Effector memory CD8-positive, alpha-beta T cell (primary cell): ENCODE results near the gene CEP95.

ENCODE experiments used
- ATAC-seq: fragments of 150-1000 bp; cut with Tn5 transposase; replicated peaks from 2 replicates; pipeline ENCODE4 v1.10.0; 2021; ENCODE audit warnings: mild to moderate bottlenecking, moderate library complexity
- DNase-seq, 3 experiments: peaks; one replicate each; pipeline ENCODE4 v3.0.0; 2021
- H3K27ac Mint-ChIP-seq, 2 donors: one replicate each; pipeline ENCODE4 v1.8.0; 2022; ENCODE audit warnings: mild to moderate bottlenecking in 2 of 2, mixed read lengths in 2 of 2, moderate library complexity in 2 of 2
- H3K27me3 Mint-ChIP-seq, 2 donors: one replicate each; pipeline ENCODE4 v1.8.0; 2022; ENCODE audit warnings: mixed read lengths in 2 of 2
- H3K36me3 Mint-ChIP-seq: one replicate; pipeline ENCODE4 v1.8.0; 2022; ENCODE audit warnings: mild to moderate bottlenecking, moderate library complexity, mixed read lengths; ENCODE audit not compliant: insufficient read depth
- H3K4me1 Mint-ChIP-seq, 2 donors: one replicate each; pipeline ENCODE4 v1.8.0; 2022; ENCODE audit warnings: low read depth in 2 of 2, mixed read lengths in 2 of 2
- H3K4me3 Mint-ChIP-seq, 2 donors: one replicate each; pipeline ENCODE4 v1.8.0; 2022; ENCODE audit warnings: mild to moderate bottlenecking in 2 of 2, mixed read lengths in 2 of 2, moderate library complexity in 2 of 2
- H3K9me3 Mint-ChIP-seq, 2 donors: one replicate each; pipeline ENCODE4 v1.8.0; 2022; ENCODE audit warnings: mixed read lengths in 2 of 2

The CEP95 gene

DNA sequence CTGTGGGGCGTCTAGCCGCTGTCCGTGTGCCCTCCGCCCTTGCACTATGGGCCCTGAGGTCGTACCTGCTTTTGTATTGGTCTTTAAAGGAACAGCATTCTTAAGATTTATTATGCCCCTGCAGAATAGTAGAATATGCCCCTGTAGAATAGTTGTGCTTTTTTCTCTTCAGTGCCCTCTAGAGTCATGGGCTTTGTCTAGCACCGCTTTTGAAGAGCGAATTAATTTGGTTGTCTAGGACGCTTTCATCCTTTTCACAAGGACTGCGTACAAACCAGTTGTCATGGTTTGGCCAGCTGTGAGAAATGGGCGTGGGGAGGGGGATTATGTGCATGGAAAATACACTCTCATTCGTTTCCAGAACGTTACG is 621 bp downstream of the CEP95 start:
- H3K9me3 Mint-ChIP-seq: no peaks in the 10 kb centered on the region
- H3K4me3 Mint-ChIP-seq: peak overlapping the region; percentile 98 to 99
- H3K4me1 Mint-ChIP-seq: peaks cover 31 to 43% of the 10 kb centered on the region in 2 donors
- ATAC-seq (peak; percentile 37), DNase-seq (peak in 1 of 3 experiments; percentile 32)
- no peaks in the 10 kb centered on the region for H3K27me3 Mint-ChIP-seq
- peak overlapping the region; percentile 99 for H3K27ac Mint-ChIP-seq
- peaks cover 75% of the 10 kb centered on the region for H3K36me3 Mint-ChIP-seq

DNA sequence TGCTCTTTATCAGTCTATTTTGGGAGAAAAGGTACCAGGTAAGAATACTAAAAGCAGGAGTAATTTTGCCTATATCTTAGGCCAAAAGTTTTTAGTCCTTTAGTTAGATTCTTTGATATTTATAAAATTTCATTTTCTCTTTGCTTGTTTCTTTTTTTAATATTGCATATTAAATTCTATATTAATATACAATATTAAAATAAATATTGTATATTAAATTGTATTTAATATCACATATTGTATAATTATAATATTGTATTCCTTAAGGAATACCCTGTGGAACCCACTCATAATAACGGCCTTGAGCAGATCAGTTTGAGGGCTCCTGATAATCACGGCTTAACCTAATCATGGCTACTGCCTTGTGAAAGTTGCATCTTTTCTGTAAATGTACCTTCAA is 1.9 kb downstream of the CEP95 start:
- Mint-ChIP-seq H3K36me3 (peaks cover 73% of the 10 kb centered on the region), H3K4me3 (peak overlapping the region; percentile 25 to 98), H3K4me1 (peaks cover 22 to 37% of the 10 kb centered on the region in 2 donors), H3K9me3 (no peaks in the 10 kb centered on the region), H3K27me3 (no peaks in the 10 kb centered on the region), H3K27ac (peak overlapping the region in 1 of 2 donors; percentile 76)
- no peak for ATAC-seq
- DNase-seq: no peak

DNA sequence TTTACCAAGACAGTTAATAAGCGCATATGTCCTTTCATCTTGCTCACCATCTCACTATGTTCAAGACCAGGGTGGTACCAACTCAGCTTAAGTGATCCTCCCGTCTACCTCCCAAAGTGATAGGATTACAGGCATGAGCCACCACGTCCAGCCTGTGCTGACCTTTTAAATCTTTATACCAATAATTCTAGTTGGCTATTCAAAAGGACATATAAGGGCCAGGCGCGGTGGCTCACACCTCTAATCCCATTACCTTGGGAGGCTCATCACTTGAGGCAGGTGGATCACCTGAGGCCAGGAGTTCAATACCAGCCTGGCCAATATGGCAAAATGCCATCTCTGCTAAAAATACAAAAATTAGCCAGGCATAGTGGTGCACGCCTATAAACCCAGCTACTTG is 2.4 kb downstream of the CEP95 start:
- ATAC-seq (no peak), DNase-seq (no peak)
- Mint-ChIP-seq H3K36me3 (peaks cover 73% of the 10 kb centered on the region), H3K27me3 (no peaks in the 10 kb centered on the region), H3K27ac (no peak overlapping the region), H3K4me3 (peak overlapping the region; percentile 25 to 37), H3K4me1 (peaks cover 22 to 35% of the 10 kb centered on the region in 2 donors), H3K9me3 (no peaks in the 10 kb centered on the region)

DNA sequence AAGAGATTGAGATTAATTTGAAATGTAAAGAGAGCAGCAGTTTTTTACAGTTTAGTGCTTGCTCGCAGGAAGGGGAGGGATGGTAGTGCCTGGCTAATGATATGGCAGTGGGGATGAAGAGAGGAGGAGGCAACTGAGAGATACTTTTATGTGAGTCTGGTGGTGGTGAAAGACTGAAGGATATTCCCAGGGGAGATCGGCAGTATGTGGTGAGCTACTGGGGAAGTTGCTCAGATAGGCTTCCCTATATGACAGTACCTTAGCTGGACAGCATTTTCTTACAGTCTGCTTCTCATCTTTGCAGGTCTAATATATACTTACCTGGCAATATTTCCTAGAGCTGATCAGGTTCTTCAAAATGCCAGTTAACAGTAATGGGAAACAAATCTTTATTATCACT is 8.6 kb downstream of the CEP95 start:
- peak overlapping the region in 1 of 2 donors; percentile 15 for H3K27ac Mint-ChIP-seq
- no peaks in the 10 kb centered on the region for H3K27me3 Mint-ChIP-seq
- ATAC-seq (no peak), DNase-seq (no peak)
- H3K9me3 Mint-ChIP-seq: no peaks in the 10 kb centered on the region
- peaks cover 7 to 18% of the 10 kb centered on the region in 2 donors for H3K4me1 Mint-ChIP-seq
- no peak overlapping the region for H3K4me3 Mint-ChIP-seq
- peaks cover 81% of the 10 kb centered on the region for H3K36me3 Mint-ChIP-seq

DNA sequence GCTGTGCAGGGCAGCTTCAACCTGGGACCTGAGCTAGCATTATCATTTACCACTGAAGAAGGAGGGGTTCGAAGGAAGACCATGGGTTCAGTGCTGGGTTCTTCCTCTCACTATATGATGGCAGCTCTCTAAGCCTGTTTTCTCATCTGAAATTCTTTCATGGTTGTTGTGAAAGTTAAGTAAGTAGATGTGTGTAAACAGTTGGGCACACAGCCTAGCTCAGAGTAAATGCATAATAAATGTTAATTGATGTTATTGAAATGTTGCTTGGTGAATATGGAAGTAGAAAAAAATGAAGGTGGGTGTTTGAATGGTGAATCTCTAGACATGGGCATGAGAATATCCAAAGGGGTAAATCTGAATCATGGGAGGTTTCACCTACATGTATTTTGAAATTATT is 9.1 kb downstream of the CEP95 start:
- no peaks in the 10 kb centered on the region for H3K9me3 Mint-ChIP-seq
- peaks cover 76% of the 10 kb centered on the region for H3K36me3 Mint-ChIP-seq

DNA sequence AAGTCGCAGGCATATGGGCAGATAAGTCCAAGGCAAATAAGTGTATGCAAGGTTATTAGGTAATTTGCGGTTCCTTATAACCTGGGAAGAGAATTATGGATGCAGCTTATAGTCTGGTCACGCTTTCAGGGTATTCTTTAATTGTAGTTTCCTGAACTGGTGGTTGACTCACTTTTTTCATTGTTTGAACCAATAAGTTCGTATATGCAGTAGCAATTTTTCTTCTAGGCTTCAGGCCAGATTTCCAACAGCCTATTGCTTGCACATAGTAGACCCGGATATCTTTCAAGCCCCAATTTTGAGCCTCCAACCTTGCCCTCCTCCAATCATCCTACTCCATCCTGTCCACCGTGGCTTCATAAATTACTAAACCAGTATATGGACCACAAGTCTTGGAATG is 12.8 kb downstream of the CEP95 start:
- Mint-ChIP-seq H3K4me1 (peaks cover 7 to 11% of the 10 kb centered on the region in 2 donors), H3K9me3 (no peaks in the 10 kb centered on the region), H3K4me3 (no peak overlapping the region), H3K27ac (no peak overlapping the region), H3K36me3 (peaks cover 78% of the 10 kb centered on the region), H3K27me3 (no peaks in the 10 kb centered on the region)
- ATAC-seq (no peak), DNase-seq (no peak)

More for the DNA sequence above, 9.1 kb downstream of the CEP95 start:
- Mint-ChIP-seq H3K27ac (peak overlapping the region in 1 of 2 donors; percentile 15), H3K4me3 (no peak overlapping the region), H3K4me1 (peaks cover 7 to 18% of the 10 kb centered on the region in 2 donors), H3K27me3 (no peaks in the 10 kb centered on the region)
- DNase-seq (no peak), ATAC-seq (no peak)

DNA sequence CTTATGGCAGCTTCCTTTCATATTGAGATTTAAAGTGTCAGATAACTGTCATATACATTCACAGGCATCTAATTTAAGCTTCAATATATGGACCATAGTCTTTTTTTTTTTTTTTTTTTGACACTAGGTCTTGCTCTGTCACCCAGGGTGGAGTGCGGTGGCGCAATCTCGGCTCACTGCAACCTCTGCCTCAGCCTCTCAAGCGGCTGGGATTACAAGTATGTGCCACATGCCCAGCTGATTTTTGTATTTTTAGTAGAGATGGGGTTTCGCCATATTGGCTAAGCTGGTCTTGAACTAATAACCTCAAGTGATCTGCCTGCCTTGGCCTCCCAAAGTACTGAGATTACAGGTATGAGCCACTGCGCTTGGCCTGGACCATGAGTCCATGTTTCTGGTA is 13.6 kb downstream of the CEP95 start:
- H3K27ac Mint-ChIP-seq: no peak overlapping the region
- no peaks in the 10 kb centered on the region for H3K9me3 Mint-ChIP-seq
- DNase-seq (no peak), ATAC-seq (no peak)
- no peak overlapping the region for H3K4me3 Mint-ChIP-seq
- H3K27me3 Mint-ChIP-seq: no peaks in the 10 kb centered on the region
- H3K4me1 Mint-ChIP-seq: peaks cover 2 to 6% of the 10 kb centered on the region in 2 donors
- peaks cover 78% of the 10 kb centered on the region for H3K36me3 Mint-ChIP-seq

DNA sequence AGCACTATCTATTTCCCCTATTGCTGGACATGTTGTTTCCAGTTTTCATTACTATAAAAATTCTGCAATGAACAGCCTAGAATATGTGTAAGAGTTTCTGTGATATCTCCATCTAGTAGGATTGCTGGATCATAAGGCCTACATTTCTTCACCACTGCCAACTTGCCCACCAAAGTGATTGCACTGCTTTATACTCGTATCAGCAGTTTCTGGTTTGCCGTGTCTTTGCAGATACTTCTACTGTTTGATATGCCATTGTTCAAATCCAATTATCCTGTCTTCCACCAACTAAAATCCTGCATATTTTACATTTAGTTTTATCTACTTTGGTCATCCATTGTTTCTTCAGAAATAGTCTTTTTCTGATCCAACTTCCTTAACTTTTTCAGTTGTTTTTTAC is 21.1 kb downstream of the CEP95 start:
- DNase-seq (no peak), ATAC-seq (no peak)
- no peak overlapping the region for H3K4me3 Mint-ChIP-seq
- peaks cover 2 to 5% of the 10 kb centered on the region in 2 donors for H3K4me1 Mint-ChIP-seq
- H3K27ac Mint-ChIP-seq: peak overlapping the region in 1 of 2 donors; percentile 30
- peaks cover 96% of the 10 kb centered on the region for H3K36me3 Mint-ChIP-seq
- H3K27me3 Mint-ChIP-seq: no peaks in the 10 kb centered on the region
- H3K9me3 Mint-ChIP-seq: no peaks in the 10 kb centered on the region

DNA sequence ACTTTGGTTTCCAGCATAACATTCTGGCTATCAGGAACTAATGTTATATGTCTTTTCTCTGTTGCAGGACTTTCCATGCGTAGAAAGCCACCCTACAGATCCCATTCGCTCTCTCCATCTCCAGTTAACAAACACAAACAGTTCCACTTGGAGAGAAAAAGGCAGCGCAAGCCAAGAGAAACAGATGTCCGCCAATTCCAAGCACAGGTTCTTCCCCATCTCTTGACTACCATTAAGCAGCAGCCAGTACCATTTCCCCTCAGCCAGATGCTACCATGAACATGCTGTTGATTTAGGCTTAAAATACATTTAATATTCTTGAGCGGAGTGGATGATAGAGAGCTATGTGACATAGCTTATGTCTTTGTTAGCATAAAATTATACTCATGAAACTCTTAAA is 22.4 kb downstream of the CEP95 start:
- Mint-ChIP-seq H3K9me3 (no peaks in the 10 kb centered on the region), H3K36me3 (peaks cover 94% of the 10 kb centered on the region), H3K27ac (no peak overlapping the region), H3K4me1 (peaks cover 2 to 5% of the 10 kb centered on the region in 2 donors), H3K4me3 (no peak overlapping the region), H3K27me3 (no peaks in the 10 kb centered on the region)
- DNase-seq (no peak), ATAC-seq (no peak)

DNA sequence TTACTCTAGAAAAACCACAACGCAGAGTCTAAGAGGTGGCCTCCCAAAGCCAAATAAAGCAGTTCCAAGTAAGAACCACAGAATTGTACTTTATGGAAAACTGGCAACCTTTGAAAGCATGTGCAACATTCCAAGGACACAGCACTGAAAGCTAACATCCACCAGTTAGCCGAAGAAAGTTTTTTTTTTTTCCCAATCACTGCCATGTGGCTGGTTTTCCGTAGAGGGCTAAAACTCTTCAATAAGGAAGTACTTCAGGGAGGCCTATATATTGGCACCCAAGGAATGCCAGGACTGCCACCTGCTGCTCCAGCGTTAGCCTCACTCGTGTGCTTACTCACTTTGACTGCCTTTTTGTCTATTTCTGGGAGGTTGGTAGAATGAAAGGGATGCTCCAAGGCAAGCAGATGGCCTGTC is 25.2 kb downstream of the CEP95 start:
- Mint-ChIP-seq H3K4me3 (no peak overlapping the region), H3K36me3 (peaks cover 90% of the 10 kb centered on the region), H3K4me1 (peaks cover 2 to 5% of the 10 kb centered on the region in 2 donors), H3K9me3 (no peaks in the 10 kb centered on the region), H3K27ac (no peak overlapping the region), H3K27me3 (no peaks in the 10 kb centered on the region)
- DNase-seq: no peak
- ATAC-seq: no peak

DNA sequence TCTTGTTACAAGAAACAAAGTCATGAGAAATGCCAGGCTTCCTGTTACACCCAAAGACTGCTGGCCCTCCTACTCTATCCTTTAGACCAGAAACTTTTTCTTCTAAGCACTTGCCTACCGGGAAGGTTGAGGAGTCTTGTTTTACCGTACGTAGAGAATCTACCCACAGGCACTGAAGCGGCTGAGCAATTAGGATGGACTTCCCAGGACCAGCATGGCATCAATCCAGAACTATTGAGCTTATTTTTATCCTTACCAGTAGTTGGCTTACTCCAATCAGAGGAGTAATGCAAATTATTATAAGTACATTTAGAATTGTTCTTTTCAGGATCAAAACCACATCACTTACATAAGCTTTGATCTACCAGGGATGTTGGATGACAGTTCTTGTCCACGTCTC is 25.6 kb downstream of the CEP95 start:
- Mint-ChIP-seq H3K4me3 (no peak overlapping the region), H3K36me3 (peaks cover 90% of the 10 kb centered on the region), H3K4me1 (peaks cover 2 to 5% of the 10 kb centered on the region in 2 donors), H3K27me3 (no peaks in the 10 kb centered on the region), H3K27ac (peak overlapping the region in 1 of 2 donors; percentile 65), H3K9me3 (no peaks in the 10 kb centered on the region)
- ATAC-seq (no peak), DNase-seq (no peak)

DNA sequence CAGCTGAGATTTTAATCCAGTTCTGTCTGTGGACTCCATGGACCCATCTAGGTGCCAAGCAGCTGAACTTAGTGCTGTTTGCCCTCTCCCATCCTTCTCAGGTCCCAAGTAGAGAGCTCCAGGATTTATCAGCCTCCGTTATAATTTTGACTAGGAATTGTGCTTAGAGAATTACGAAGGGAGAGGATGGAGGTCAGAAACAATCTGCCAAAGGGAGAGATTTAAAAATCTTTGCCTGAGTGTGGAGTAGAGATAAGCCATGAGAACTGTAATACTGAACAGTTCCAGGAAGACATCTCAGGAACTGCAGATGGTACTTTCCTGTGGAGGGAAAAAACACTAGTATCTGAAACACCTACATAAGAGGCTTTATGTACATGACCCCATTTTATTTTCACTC is 27.0 kb downstream of the CEP95 start:
- peak overlapping the region; percentile 50 to 65 for H3K27ac Mint-ChIP-seq
- ATAC-seq (no peak), DNase-seq (no peak)
- peaks cover 2% of the 10 kb centered on the region in 2 donors for H3K4me1 Mint-ChIP-seq
- peaks cover 85% of the 10 kb centered on the region for H3K36me3 Mint-ChIP-seq
- H3K27me3 Mint-ChIP-seq: no peaks in the 10 kb centered on the region
- H3K4me3 Mint-ChIP-seq: no peak overlapping the region
- no peaks in the 10 kb centered on the region for H3K9me3 Mint-ChIP-seq

DNA sequence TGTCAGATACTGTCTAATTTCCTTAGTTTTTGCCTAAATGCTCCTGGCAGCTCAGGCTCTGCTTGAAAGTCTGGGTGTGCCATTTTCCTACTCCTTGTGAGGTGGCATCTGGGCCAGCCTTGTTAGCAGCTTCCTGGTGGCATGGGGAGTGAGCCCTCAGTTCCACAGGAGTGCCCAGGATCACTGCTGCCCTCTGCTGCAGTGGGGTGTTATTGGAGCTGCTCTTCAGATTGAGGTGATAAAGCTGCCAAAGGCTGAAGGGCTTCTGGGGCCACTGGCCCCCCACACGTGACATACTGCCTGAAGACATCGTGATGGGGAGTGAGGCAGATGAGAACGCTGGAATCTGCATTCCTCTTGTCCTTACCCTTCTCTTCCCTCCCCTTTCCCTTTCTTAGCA is 27.4 kb downstream of the CEP95 start:
- Mint-ChIP-seq H3K4me1 (peaks cover 0 to 4% of the 10 kb centered on the region in 2 donors), H3K27me3 (no peaks in the 10 kb centered on the region), H3K36me3 (peaks cover 83% of the 10 kb centered on the region), H3K4me3 (no peak overlapping the region), H3K9me3 (no peaks in the 10 kb centered on the region), H3K27ac (peak overlapping the region; percentile 42 to 50)
- ATAC-seq (no peak), DNase-seq (no peak)

DNA sequence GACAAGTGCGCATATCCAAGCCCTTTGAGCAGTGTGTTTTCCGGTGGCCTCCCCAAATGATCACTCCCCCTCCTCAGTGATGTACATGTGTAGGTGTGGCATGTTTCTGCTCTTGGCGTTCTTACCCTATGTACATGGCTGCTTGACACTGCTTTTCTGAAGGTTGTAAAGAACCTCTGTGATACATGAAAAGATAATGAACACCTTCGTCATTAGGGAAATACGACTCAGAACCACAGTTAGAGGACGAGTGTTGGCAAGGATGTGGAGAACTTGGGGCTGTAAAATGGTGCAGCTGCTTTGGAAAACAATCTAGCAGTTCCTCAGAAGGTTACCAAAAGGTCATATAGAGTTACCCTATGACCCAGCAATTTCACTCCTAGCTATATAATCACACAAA is 28.6 kb downstream of the CEP95 start:
- ATAC-seq: no peak
- no peak for DNase-seq
- Mint-ChIP-seq H3K27me3 (no peaks in the 10 kb centered on the region), H3K9me3 (no peaks in the 10 kb centered on the region), H3K36me3 (peaks cover 72% of the 10 kb centered on the region), H3K4me1 (peaks cover 0 to 4% of the 10 kb centered on the region in 2 donors), H3K27ac (peak overlapping the region in 1 of 2 donors; percentile 20), H3K4me3 (no peak overlapping the region)

DNA sequence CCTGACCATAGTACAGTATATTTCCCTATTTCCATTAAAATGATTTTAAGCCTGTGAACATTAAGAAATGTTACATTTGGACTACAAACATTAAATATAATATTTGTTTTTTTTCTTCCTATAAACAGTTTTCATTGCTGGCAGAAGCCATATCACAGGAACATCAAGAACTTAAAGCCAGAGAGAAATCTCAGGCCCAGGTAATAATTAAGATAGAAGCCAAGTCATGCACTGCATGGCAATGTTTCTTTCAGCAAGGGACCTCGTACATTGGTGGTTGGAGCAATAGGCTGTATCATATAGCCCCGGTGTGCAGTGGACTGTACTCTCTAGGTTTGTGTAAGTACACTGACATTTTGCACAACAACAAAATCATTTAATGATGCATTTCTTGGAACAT is 30.1 kb downstream of the CEP95 start:
- no peaks in the 10 kb centered on the region for H3K9me3 Mint-ChIP-seq
- no peak overlapping the region for H3K4me3 Mint-ChIP-seq
- ATAC-seq (no peak), DNase-seq (no peak)
- H3K4me1 Mint-ChIP-seq: peaks cover 0 to 2% of the 10 kb centered on the region in 2 donors
- peaks cover 59% of the 10 kb centered on the region for H3K36me3 Mint-ChIP-seq
- peak overlapping the region in 1 of 2 donors; percentile 47 for H3K27ac Mint-ChIP-seq
- H3K27me3 Mint-ChIP-seq: no peaks in the 10 kb centered on the region
